Spleen (tissue), 7 donors: ENCODE measurements around the gene MRPL54.
"Not testable (repeated sequence)": the region's sequence is repeated elsewhere in the genome, so short reads cannot be mapped to it uniquely, and the experiment has no call there.

Experiments
- CTCF ChIP-seq, 11 experiments: fragments of 200-600 bp in 7 of 11; fragments of 450-650 bp in 4 of 11; sonication (generic) in 4 of 11; IDR thresholded peaks in 8 of 11; conservative IDR thresholded peaks in 3 of 11; 1 replicate in 7 of 11; 2 replicates in 4 of 11; pipeline versions ENCODE4 v1.4.0 to v1.8.0; 2016 to 2021; ENCODE audit warnings: antibody characterized with exemption in 11 of 11, inconsistent platforms in 4 of 11, mild to moderate bottlenecking in 1 of 11
- POLR2A ChIP-seq, 3 donors: fragments of 450-650 bp; IDR thresholded peaks; one replicate each; pipeline ENCODE4 v1.5.1; 2017; ENCODE audit warnings: antibody characterized with exemption in 3 of 3, mild to moderate bottlenecking in 1 of 3
- donor health status: DM: no; HTN: no; CAD: no; lungs with moderate emphysema.
- donor health status: DM: no; HTN: no; CAD: no.
- donor health status: DM: no; HTN: no; CAD: no.

GRCh38 chr19:3758297-3758696 lies 4.2 kb upstream of the MRPL54 start:
- TF ChIP-seq CTCF (IDR thresholded peaks at IDR 0.05 in 8 of 11, conservative IDR thresholded peaks at IDR 0.05 in 3 of 11); POLR2A (IDR thresholded peaks at IDR 0.05): not testable (repeated sequence)
